ENCODE measurements around the gene PPIF. TPM values are rescaled to one million over a fixed set of nuclear protein-coding genes. Genes with fewer than 3 reads are reported as not detected.

The PPIF gene
- total RNA-seq, 4 donors from 2014 or later = 0.26 to 22.6 (median 12.7) TPM

DNA sequence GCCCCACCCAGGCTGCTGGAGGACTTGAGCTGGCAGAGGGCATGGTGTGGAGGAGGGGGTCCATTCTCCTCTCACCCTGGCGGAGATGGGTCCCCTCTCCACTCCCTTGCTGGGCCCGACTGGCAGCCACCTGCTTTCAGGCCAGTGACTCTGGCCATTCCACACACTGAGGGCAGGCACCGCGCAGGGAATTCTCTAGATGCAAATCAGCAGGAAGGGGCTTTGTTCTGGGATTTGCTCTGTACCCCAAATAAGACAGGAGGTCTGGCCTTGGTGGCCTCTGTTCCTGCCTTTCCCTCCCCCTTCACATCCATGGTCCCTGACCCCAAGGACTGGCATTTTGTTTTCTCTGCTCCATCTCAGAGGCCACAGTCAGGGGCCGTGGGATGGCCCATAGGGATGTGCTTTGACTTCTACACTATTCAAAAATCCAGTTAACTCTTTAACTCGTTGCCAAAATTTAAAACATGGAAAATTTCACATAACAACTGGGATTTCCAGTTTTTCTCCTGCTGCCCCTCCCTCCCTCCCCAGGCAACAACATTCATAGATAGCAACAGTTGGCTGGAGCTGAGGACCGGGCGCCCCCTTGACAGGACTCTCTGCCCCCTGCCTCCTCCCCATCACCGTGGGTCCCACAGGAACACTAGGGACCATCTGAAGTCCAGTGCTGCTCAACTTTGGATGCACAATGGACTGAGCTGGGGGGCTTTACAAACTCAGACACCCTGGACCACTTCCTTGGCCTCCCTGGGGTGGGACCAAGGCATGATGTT lies 33.9 kb downstream of the PPIF start:
- H3K9me3 ChIP-seq = no peaks in the 10 kb centered on the region
- peak overlapping the region; percentile 91 to 94 for H3K27ac ChIP-seq
- DNase-seq = peak in 1 of 2 donors; percentile 45
- intact Hi-C loops (cut with DNase I; ENCODE audit: low total_unique reads) = no loop called here
- TF ChIP-seq, protein P1, sequence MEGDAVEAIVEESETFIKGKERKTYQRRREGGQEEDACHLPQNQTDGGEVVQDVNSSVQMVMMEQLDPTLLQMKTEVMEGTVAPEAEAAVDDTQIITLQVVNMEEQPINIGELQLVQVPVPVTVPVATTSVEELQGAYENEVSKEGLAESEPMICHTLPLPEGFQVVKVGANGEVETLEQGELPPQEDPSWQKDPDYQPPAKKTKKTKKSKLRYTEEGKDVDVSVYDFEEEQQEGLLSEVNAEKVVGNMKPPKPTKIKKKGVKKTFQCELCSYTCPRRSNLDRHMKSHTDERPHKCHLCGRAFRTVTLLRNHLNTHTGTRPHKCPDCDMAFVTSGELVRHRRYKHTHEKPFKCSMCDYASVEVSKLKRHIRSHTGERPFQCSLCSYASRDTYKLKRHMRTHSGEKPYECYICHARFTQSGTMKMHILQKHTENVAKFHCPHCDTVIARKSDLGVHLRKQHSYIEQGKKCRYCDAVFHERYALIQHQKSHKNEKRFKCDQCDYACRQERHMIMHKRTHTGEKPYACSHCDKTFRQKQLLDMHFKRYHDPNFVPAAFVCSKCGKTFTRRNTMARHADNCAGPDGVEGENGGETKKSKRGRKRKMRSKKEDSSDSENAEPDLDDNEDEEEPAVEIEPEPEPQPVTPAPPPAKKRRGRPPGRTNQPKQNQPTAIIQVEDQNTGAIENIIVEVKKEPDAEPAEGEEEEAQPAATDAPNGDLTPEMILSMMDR (IDR thresholded peaks at IDR 0.05) = no peak
- TF ChIP-seq POLR2A (IDR thresholded peaks at IDR 0.05) = no peak
- no peaks in the 10 kb centered on the region for H3K36me3 ChIP-seq
- H3K4me1 ChIP-seq = peaks cover 23 to 30% of the 10 kb centered on the region in 2 donors
- H3K4me3 ChIP-seq = no peak overlapping the region
- no peaks in the 10 kb centered on the region for H3K27me3 ChIP-seq

DNA sequence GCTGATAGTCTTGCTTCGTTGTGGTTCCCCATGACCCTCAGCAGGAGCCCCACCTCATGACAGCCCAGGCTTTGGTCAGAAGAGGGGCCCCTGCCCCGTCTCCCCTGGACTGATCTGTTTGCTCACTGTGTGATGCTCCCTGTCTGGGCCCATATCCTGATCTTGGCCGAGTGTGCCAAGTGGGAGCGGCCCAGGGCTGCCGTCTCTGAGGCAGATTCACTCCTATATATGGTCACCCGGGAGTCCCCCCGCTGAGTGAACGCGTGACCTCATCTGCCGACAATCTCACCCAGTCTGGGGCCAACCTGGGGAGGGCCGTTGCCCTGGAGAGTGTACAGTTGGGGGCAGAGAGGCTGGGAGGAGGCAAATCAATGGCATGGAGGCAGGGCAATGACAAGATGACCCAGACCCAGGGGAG lies 34.5 kb downstream of the PPIF start:
- peak; percentile 91 to 95 for DNase-seq
- H3K27ac ChIP-seq = peak overlapping the region; percentile 91 to 94
- no peak overlapping the region for H3K4me3 ChIP-seq
- H3K9me3 ChIP-seq = no peaks in the 10 kb centered on the region
- peaks cover 23 to 30% of the 10 kb centered on the region in 2 donors for H3K4me1 ChIP-seq
- TF ChIP-seq, protein P1 (IDR thresholded peaks at IDR 0.05) = no peak
- TF ChIP-seq POLR2A (IDR thresholded peaks at IDR 0.05) = no peak
- intact Hi-C loops (cut with DNase I; ENCODE audit: low total_unique reads) = no loop called here
- no peaks in the 10 kb centered on the region for H3K36me3 ChIP-seq
- no peaks in the 10 kb centered on the region for H3K27me3 ChIP-seq

DNA sequence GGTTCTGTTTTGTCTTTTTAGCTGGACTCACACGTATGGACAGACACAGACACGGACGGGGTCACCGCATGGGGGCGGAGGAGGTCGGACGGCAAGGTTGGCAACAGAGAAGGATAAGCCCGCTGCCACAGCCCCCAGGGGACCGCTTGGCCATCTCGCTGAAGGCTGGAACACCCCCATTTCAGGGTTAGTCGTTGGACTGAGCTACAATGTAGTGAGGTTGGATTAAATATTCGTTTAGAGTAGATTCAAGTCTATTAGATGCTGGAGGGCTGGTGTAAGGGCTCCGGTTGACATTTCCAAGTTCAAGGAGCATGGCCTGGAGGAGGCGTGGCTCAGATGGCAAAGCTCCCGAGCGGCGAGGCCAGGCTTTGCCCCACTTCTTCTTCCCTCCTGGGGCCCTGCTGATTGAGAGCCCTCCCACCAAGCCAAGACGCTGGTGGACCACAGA lies 35.2 kb downstream of the PPIF start:
- Histone ChIP-seq H3K27ac (peak overlapping the region; percentile 91 to 94), H3K27me3 (no peaks in the 10 kb centered on the region), H3K9me3 (no peaks in the 10 kb centered on the region), H3K4me3 (no peak overlapping the region), H3K4me1 (peaks cover 23 to 30% of the 10 kb centered on the region in 2 donors), H3K36me3 (no peaks in the 10 kb centered on the region)
- TF ChIP-seq, protein P1 (IDR thresholded peaks at IDR 0.05) = no peak
- TF ChIP-seq POLR2A (IDR thresholded peaks at IDR 0.05) = no peak
- intact Hi-C loops (cut with DNase I; ENCODE audit: low total_unique reads) = no loop called here
- DNase-seq = peak; percentile 50 to 63

DNA sequence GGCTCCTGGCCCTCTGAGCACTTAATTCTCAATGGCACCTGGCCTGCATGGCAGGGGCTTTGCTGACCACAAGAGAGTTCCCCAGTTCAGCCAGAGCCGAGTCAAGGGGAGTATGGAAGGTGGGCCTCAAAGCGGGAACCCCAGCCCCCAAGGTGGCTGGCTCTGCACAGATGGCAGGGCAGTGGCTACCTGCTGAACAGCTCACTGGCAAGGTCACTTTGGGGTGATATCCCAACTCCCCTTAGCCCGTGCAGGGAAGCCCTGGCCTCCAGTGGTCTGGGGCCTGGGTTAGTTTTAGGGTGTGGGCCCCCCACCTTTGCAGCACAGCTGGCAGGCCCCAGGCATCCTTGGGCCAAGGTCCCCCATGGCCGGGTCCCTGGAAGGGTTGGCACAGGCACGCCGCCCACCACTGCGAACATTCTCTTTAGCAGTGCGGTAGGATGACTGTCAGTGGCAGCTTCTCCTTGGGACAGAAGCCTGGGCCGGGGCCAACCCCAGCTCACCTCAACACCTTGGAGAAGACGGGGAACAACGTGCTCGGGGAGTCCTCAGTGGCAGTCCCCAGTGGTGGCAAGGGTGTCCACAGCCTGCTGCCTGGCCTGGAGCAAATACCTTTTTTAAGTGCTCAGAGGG lies 36.8 kb downstream of the PPIF start:
- no peak overlapping the region for H3K4me3 ChIP-seq
- H3K27ac ChIP-seq = peak overlapping the region; percentile 5 to 41
- H3K9me3 ChIP-seq = no peaks in the 10 kb centered on the region
- intact Hi-C loops (cut with DNase I; ENCODE audit: low total_unique reads) = no loop called here
- no peak for TF ChIP-seq POLR2A (IDR thresholded peaks at IDR 0.05)
- TF ChIP-seq, protein P1 (IDR thresholded peaks at IDR 0.05) = no peak
- H3K27me3 ChIP-seq = no peaks in the 10 kb centered on the region
- DNase-seq = peak in 1 of 2 donors; percentile 34
- peaks cover 23 to 30% of the 10 kb centered on the region in 2 donors for H3K4me1 ChIP-seq
- no peaks in the 10 kb centered on the region for H3K36me3 ChIP-seq
